HG02840 (cell line): Measurements from ENCODE around the gene RHOH.

Experiments
- ATAC-seq: cut with Tn5 transposase; IDR thresholded peaks from one replicate; pipeline ENCODE4 v1.9.1; 2021; ENCODE audit warnings: mild to moderate bottlenecking, moderate library complexity, moderate number of reproducible peaks; ENCODE audit not compliant: unreplicated experiment, low FRiP score

The RHOH gene

GRCh38 chr4:40231316-40231863, 34.6 kb downstream of the RHOH start:
- ATAC-seq, result no peak

- ATAC-seq, result no peak
Measured at GRCh38 chr4:40232610-40233009, 35.8 kb downstream of the RHOH start.

- no peak for ATAC-seq
Measured at GRCh38 chr4:40233227-40233626, 36.4 kb downstream of the RHOH start.

- no peak for ATAC-seq
Measured at GRCh38 chr4:40234519-40235039, 37.7 kb downstream of the RHOH start.

- ATAC-seq, result no peak
Measured at GRCh38 chr4:40238008-40238699, 41.3 kb downstream of the RHOH start.

GRCh38 chr4:40238700-40239548, 42.1 kb downstream of the RHOH start:
- no peak for ATAC-seq

- ATAC-seq, result no peak
Measured at GRCh38 chr4:40240040-40240653, 43.3 kb downstream of the RHOH start.

- ATAC-seq, result no peak
Measured at GRCh38 chr4:40241026-40241425, 44.2 kb downstream of the RHOH start.

GRCh38 chr4:40241941-40242340, 45.1 kb downstream of the RHOH start:
- ATAC-seq, result no peak

- ATAC-seq, result no peak
Measured at GRCh38 chr4:40243386-40243948, 46.6 kb downstream of the RHOH start.

GRCh38 chr4:40244606-40245005, 47.8 kb downstream of the RHOH start:
- ATAC-seq, result no peak

- ATAC-seq, result no peak
Measured at GRCh38 chr4:40245550-40245949, 48.7 kb downstream of the RHOH start.

GRCh38 chr4:40246011-40246900, 49.4 kb downstream of the RHOH start:
- no peak for ATAC-seq

- no peak for ATAC-seq
Measured at GRCh38 chr4:40246938-40247337, 50.1 kb downstream of the RHOH start.

GRCh38 chr4:40247350-40247749, 50.5 kb downstream of the RHOH start:
- ATAC-seq, result no peak

GRCh38 chr4:40251366-40251765, 54.5 kb downstream of the RHOH start:
- ATAC-seq, result no peak

- ATAC-seq, result no peak
Measured at GRCh38 chr4:40253906-40254305, 57.1 kb downstream of the RHOH start.

GRCh38 chr4:40254608-40255392, 58.0 kb downstream of the RHOH start:
- ATAC-seq, result no peak
